ENCODE data around the gene DISP3.

The DISP3 gene

GRCh38 chr1:11524465-11525150 is 45.7 kb downstream of the DISP3 start:
- Histone ChIP-seq H3K27ac (ENCODE audit: low read depth, low read length) (no peak overlapping the region), H3K36me3 (ENCODE audit: insufficient read depth, low read length) (no peaks in the 10 kb centered on the region), H3K27me3 (ENCODE audit: insufficient read depth, low read length) (no peaks in the 10 kb centered on the region), H3K9ac (ENCODE audit: low read depth, low read length) (no peak overlapping the region), H3K4me1 (ENCODE audit: insufficient read depth, low read length) (no peaks in the 10 kb centered on the region), H3K9me3 (ENCODE audit: insufficient read depth, low read depth, low read length) (no peaks in the 10 kb centered on the region), H3K4me3 (ENCODE audit: low read length) (no peak overlapping the region)
- 85% methylated on average over 6 of the region's 6 CpGs for WGBS

GRCh38 chr1:11525151-11525505 is 46.2 kb downstream of the DISP3 start:
- Histone ChIP-seq H3K4me3 (ENCODE audit: low read length) (no peak overlapping the region), H3K27ac (ENCODE audit: low read depth, low read length) (no peak overlapping the region), H3K9me3 (ENCODE audit: insufficient read depth, low read depth, low read length) (no peaks in the 10 kb centered on the region), H3K9ac (ENCODE audit: low read depth, low read length) (no peak overlapping the region), H3K27me3 (ENCODE audit: insufficient read depth, low read length) (no peaks in the 10 kb centered on the region), H3K4me1 (ENCODE audit: insufficient read depth, low read length) (no peaks in the 10 kb centered on the region), H3K36me3 (ENCODE audit: insufficient read depth, low read length) (no peaks in the 10 kb centered on the region)
- 92% methylated on average over 8 of the region's 8 CpGs for WGBS

DNA sequence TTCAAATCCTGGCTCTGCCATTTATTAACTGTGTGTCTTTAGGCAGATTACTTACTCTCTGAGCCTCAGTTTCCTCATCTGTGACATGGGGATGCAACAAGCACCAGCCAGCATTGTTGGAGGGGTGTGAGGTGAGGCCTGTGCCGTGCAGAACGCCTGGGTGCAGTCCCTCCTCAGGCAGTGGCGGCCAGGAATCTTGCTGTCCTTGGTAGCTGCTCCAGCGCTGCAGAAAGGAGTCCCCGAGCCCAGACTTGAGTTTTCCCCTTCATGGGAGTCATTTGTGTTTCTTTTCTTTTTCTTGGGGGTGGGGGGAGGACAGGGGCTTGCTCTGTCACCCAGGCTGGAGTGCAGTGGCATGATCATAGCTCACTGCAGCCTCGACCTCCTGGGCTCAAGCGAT is 46.6 kb downstream of the DISP3 start:
- Histone ChIP-seq H3K36me3 (ENCODE audit: insufficient read depth, low read length) (no peaks in the 10 kb centered on the region), H3K4me1 (ENCODE audit: insufficient read depth, low read length) (no peaks in the 10 kb centered on the region), H3K27me3 (ENCODE audit: insufficient read depth, low read length) (no peaks in the 10 kb centered on the region), H3K9ac (ENCODE audit: low read depth, low read length) (no peak overlapping the region), H3K4me3 (ENCODE audit: low read length) (no peak overlapping the region), H3K27ac (ENCODE audit: low read depth, low read length) (no peak overlapping the region), H3K9me3 (ENCODE audit: insufficient read depth, low read depth, low read length) (no peaks in the 10 kb centered on the region)
- 93% methylated on average over 7 of the region's 7 CpGs for WGBS

DNA sequence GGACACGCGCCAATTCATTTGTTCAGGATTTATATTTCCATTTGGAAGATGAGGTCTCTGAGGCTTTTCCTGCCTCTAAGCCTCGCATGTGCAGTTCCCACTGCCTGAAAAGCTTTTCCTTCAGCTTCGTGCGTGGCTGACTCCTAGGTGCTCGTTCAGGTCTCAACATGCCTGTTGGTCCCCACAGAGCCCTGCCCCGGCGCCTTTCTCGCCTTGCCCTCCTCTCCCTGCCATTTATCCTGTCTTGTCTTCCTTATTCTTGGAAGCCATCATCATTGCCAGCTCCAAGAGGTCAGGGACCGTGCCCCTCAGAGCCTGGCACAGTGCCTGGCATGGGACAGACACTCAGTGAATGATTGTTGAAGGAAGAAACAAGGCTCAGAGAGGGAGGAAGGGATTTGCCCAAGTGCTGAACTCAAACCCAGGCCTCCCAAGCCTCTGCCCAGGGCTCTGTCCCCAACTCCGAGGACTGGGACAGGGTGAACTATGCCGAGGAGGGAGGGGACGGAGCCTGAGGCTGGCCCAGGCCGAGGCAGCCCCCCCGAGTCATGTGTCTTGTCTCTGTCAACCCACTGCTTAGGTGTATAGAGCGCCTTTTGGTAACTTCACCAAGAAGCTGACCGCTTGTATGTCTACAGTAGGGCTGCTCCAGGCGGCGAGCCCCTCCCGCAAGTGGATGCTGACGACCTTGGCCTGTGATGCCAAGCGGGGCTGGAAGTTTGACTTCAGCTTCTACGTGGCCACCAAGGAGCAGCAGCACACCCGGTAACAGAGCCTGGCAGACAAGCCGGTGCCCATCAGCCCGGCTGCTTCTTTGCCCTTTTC is 47.3 kb downstream of the DISP3 start:
- no peak overlapping the region for H3K9ac ChIP-seq (ENCODE audit: low read depth, low read length)
- no peak overlapping the region for H3K27ac ChIP-seq (ENCODE audit: low read depth, low read length)
- H3K36me3 ChIP-seq (ENCODE audit: insufficient read depth, low read length): no peaks in the 10 kb centered on the region
- no peaks in the 10 kb centered on the region for H3K9me3 ChIP-seq (ENCODE audit: insufficient read depth, low read depth, low read length)
- H3K27me3 ChIP-seq (ENCODE audit: insufficient read depth, low read length): no peaks in the 10 kb centered on the region
- no peaks in the 10 kb centered on the region for H3K4me1 ChIP-seq (ENCODE audit: insufficient read depth, low read length)
- 93% methylated on average over 26 of the region's 26 CpGs for WGBS
- no peak overlapping the region for H3K4me3 ChIP-seq (ENCODE audit: low read length)

- Histone ChIP-seq H3K36me3 (ENCODE audit: insufficient read depth, low read length) (no peaks in the 10 kb centered on the region), H3K27me3 (ENCODE audit: insufficient read depth, low read length) (no peaks in the 10 kb centered on the region), H3K27ac (ENCODE audit: low read depth, low read length) (no peak overlapping the region), H3K4me1 (ENCODE audit: insufficient read depth, low read length) (no peaks in the 10 kb centered on the region), H3K9ac (ENCODE audit: low read depth, low read length) (no peak overlapping the region), H3K9me3 (ENCODE audit: insufficient read depth, low read depth, low read length) (no peaks in the 10 kb centered on the region), H3K4me3 (ENCODE audit: low read length) (no peak overlapping the region)
- 90% methylated on average over 12 of the region's 13 CpGs for WGBS
These were observed 48.8 kb downstream of the DISP3 start for GRCh38 chr1:11527541-11528452.

DNA sequence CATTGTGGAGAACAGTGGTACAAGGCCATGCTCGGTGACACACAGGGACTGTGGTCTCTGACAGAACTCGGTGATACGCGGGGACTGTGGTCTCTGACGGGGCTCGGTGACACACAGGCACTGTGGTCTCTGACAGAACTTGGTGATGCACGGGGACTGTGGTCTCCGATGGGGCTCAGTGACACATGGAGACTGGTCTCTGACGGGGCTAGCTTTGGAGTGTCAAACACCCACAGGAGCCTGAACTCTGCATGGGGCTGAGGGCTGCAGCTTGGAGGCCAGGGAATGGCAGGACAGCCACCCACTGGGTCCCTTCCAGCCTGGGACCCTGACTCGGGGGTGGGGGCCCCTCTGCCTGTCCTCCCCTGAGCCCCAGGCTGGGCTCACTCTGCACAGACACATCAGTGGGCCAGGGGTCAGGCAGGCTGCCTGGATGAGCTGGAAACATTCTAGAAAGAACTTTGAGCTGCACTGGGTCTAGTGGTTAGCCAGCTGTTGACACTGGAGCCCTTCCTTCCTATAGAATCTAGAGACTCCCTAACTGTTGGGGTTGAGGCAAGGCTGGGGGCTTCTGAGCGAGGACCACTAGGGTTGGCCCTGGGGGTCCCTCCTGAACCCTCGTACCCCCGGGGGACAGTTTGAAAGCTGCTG is 49.8 kb downstream of the DISP3 start:
- no peak overlapping the region for H3K4me3 ChIP-seq (ENCODE audit: low read length)
- no peaks in the 10 kb centered on the region for H3K27me3 ChIP-seq (ENCODE audit: insufficient read depth, low read length)
- H3K4me1 ChIP-seq (ENCODE audit: insufficient read depth, low read length): no peaks in the 10 kb centered on the region
- no peak overlapping the region for H3K27ac ChIP-seq (ENCODE audit: low read depth, low read length)
- H3K36me3 ChIP-seq (ENCODE audit: insufficient read depth, low read length): no peaks in the 10 kb centered on the region
- H3K9me3 ChIP-seq (ENCODE audit: insufficient read depth, low read depth, low read length): no peaks in the 10 kb centered on the region
- 93% methylated on average over 13 of the region's 13 CpGs for WGBS
- H3K9ac ChIP-seq (ENCODE audit: low read depth, low read length): no peak overlapping the region

DNA sequence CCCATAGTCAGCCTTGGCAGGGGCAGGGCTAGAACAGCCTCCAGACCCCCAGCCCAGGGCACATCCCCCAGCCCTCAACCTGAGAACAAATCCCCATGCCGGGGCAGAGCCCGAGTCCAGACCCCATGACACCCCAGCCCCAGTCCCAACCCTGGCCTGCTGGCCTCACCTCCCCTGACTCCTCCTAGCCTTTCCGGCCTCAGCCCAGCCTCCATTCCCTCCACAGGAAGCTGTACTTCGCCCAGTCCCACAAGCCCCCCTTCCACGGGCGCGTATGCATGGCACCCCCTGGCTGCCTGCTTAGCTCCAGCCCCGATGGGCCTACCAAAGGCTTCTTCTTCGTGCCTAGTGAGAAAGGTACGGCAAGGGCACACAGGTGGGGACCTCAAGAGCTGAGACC is 50.4 kb downstream of the DISP3 start:
- no peaks in the 10 kb centered on the region for H3K9me3 ChIP-seq (ENCODE audit: insufficient read depth, low read depth, low read length)
- no peaks in the 10 kb centered on the region for H3K27me3 ChIP-seq (ENCODE audit: insufficient read depth, low read length)
- no peaks in the 10 kb centered on the region for H3K4me1 ChIP-seq (ENCODE audit: insufficient read depth, low read length)
- WGBS: 95% methylated on average over 10 of the region's 10 CpGs
- no peaks in the 10 kb centered on the region for H3K36me3 ChIP-seq (ENCODE audit: insufficient read depth, low read length)
- H3K27ac ChIP-seq (ENCODE audit: low read depth, low read length): no peak overlapping the region
- H3K9ac ChIP-seq (ENCODE audit: low read depth, low read length): no peak overlapping the region
- no peak overlapping the region for H3K4me3 ChIP-seq (ENCODE audit: low read length)

- H3K4me1 ChIP-seq (ENCODE audit: insufficient read depth, low read length): no peaks in the 10 kb centered on the region
- no peak overlapping the region for H3K4me3 ChIP-seq (ENCODE audit: low read length)
- no peaks in the 10 kb centered on the region for H3K9me3 ChIP-seq (ENCODE audit: insufficient read depth, low read depth, low read length)
- H3K27ac ChIP-seq (ENCODE audit: low read depth, low read length): no peak overlapping the region
- H3K27me3 ChIP-seq (ENCODE audit: insufficient read depth, low read length): no peaks in the 10 kb centered on the region
- H3K36me3 ChIP-seq (ENCODE audit: insufficient read depth, low read length): no peaks in the 10 kb centered on the region
- WGBS: 94% methylated on average over 34 of the region's 34 CpGs
- H3K9ac ChIP-seq (ENCODE audit: low read depth, low read length): no peak overlapping the region
These were observed 51.1 kb downstream of the DISP3 start for GRCh38 chr1:11529763-11530730.

DNA sequence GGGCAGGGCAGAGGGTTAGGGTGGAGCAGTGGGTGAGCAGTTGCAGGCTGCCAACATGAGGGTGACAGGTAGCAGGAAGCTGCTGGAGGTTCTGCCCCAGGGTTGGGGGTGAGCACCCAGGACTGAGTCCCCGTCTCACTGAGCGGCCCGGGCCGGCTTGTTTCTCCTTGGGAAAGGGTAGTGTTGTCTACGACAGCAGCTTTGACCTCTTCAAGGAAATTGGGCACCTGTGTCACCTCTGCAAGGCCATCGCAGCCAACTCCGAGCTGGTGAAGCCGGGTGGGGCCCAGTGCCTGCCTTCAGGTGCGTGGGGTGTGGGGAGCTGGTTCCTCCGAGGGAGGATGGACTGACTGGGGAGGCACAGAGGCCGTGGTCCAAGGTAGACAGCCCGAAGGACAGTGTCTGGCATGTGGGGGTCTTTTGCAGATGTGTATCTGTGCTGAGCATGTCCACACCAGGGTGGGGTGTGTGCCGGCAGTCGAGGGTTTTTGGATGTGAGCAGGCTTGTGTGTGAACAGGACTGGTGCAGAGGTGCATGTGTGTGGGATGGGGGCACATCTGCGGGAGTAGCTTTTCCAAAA is 51.9 kb downstream of the DISP3 start:
- H3K36me3 ChIP-seq (ENCODE audit: insufficient read depth, low read length): no peaks in the 10 kb centered on the region
- WGBS: 92% methylated on average over 15 of the region's 15 CpGs
- no peaks in the 10 kb centered on the region for H3K9me3 ChIP-seq (ENCODE audit: insufficient read depth, low read depth, low read length)
- no peak overlapping the region for H3K27ac ChIP-seq (ENCODE audit: low read depth, low read length)
- no peak overlapping the region for H3K9ac ChIP-seq (ENCODE audit: low read depth, low read length)
- H3K27me3 ChIP-seq (ENCODE audit: insufficient read depth, low read length): no peaks in the 10 kb centered on the region
- H3K4me1 ChIP-seq (ENCODE audit: insufficient read depth, low read length): no peaks in the 10 kb centered on the region
- no peak overlapping the region for H3K4me3 ChIP-seq (ENCODE audit: low read length)

Measured in HUES64 (cell line).